ENCODE results near the gene DPH2.

DPH2 gene

GRCh38 chr1:43973981-43974442, 4.2 kb downstream of the DPH2 start:
- H3K36me3 ChIP-seq (ENCODE audit: control insufficient read depth, low read length) = peaks cover 71% of the 10 kb centered on the region

GRCh38 chr1:43974443-43975248, 4.8 kb downstream of the DPH2 start, which contains the start of gene ATP6V0B:
ATP6V0B (plus strand) TSS chr1:43974960; CDS start chr1:43975041, 81 bp downstream.
- H3K9me3 ChIP-seq (ENCODE audit: control insufficient read depth, insufficient read depth, low read length) = no peaks in the 10 kb centered on the region
- H3K79me2 ChIP-seq (ENCODE audit: control insufficient read depth, low read length) = peaks cover 62% of the 10 kb centered on the region
- peaks cover 71% of the 10 kb centered on the region for H3K36me3 ChIP-seq (ENCODE audit: control insufficient read depth, low read length)
- H4K20me1 ChIP-seq (ENCODE audit: control insufficient read depth, insufficient read depth, low read depth, low read length) = peaks cover 10% of the 10 kb centered on the region; the same call in 1 of the 2 replicates
- peak within 1 kb of the TSS; percentile 86 for H3K4me3 ChIP-seq (ENCODE audit: low read length)
- TF ChIP-seq, protein P1, sequence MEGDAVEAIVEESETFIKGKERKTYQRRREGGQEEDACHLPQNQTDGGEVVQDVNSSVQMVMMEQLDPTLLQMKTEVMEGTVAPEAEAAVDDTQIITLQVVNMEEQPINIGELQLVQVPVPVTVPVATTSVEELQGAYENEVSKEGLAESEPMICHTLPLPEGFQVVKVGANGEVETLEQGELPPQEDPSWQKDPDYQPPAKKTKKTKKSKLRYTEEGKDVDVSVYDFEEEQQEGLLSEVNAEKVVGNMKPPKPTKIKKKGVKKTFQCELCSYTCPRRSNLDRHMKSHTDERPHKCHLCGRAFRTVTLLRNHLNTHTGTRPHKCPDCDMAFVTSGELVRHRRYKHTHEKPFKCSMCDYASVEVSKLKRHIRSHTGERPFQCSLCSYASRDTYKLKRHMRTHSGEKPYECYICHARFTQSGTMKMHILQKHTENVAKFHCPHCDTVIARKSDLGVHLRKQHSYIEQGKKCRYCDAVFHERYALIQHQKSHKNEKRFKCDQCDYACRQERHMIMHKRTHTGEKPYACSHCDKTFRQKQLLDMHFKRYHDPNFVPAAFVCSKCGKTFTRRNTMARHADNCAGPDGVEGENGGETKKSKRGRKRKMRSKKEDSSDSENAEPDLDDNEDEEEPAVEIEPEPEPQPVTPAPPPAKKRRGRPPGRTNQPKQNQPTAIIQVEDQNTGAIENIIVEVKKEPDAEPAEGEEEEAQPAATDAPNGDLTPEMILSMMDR (IDR thresholded peaks at IDR 0.05; ENCODE audit: low read depth, low read length, poor library complexity, severe bottlenecking) = peak; percentile 5
- no peak for TF ChIP-seq EZH2phosphoT487 (IDR thresholded peaks at IDR 0.05; ENCODE audit: borderline replicate concordance, low read length)
- no peaks in the 10 kb centered on the region for H3K27me3 ChIP-seq (ENCODE audit: control insufficient read depth, low read length)
- no peaks in the 10 kb centered on the region for H3K9me2 ChIP-seq (replicated peaks; ENCODE audit: control insufficient read depth, low read length)
- peak within 1 kb of the TSS; percentile 78 for H3K4me2 ChIP-seq (ENCODE audit: low read length)
- peak within 1 kb of the TSS; percentile 65 for H3K27ac ChIP-seq (ENCODE audit: low read depth, low read length)
- H3F3A ChIP-seq (ENCODE audit: control insufficient read depth, insufficient read depth) = peaks cover 20% of the 10 kb centered on the region
- H3K4me1 ChIP-seq (ENCODE audit: control insufficient read depth, low read length) = peaks cover 53% of the 10 kb centered on the region

More at GRCh38 chr1:43973981-43974442, 4.2 kb downstream of the DPH2 start:
- Histone ChIP-seq H3K4me3 (ENCODE audit: low read length) (peak overlapping the region; percentile 86), H4K20me1 (ENCODE audit: control insufficient read depth, insufficient read depth, low read depth, low read length) (peaks cover 10% of the 10 kb centered on the region; the same call in 1 of the 2 replicates), H3K4me2 (ENCODE audit: low read length) (peak overlapping the region; percentile 78), H3F3A (ENCODE audit: control insufficient read depth, insufficient read depth) (peaks cover 20% of the 10 kb centered on the region), H3K27me3 (ENCODE audit: control insufficient read depth, low read length) (no peaks in the 10 kb centered on the region), H3K9me2 (replicated peaks; ENCODE audit: control insufficient read depth, low read length) (no peaks in the 10 kb centered on the region), H3K27ac (ENCODE audit: low read depth, low read length) (peak overlapping the region; percentile 65), H3K79me2 (ENCODE audit: control insufficient read depth, low read length) (peaks cover 58% of the 10 kb centered on the region), H3K9me3 (ENCODE audit: control insufficient read depth, insufficient read depth, low read length) (no peaks in the 10 kb centered on the region), H3K4me1 (ENCODE audit: control insufficient read depth, low read length) (peaks cover 57% of the 10 kb centered on the region)
- no peak for TF ChIP-seq EZH2phosphoT487 (IDR thresholded peaks at IDR 0.05; ENCODE audit: borderline replicate concordance, low read length)
- TF ChIP-seq, protein P1 (IDR thresholded peaks at IDR 0.05; ENCODE audit: low read depth, low read length, poor library complexity, severe bottlenecking) = no peak

DNA sequence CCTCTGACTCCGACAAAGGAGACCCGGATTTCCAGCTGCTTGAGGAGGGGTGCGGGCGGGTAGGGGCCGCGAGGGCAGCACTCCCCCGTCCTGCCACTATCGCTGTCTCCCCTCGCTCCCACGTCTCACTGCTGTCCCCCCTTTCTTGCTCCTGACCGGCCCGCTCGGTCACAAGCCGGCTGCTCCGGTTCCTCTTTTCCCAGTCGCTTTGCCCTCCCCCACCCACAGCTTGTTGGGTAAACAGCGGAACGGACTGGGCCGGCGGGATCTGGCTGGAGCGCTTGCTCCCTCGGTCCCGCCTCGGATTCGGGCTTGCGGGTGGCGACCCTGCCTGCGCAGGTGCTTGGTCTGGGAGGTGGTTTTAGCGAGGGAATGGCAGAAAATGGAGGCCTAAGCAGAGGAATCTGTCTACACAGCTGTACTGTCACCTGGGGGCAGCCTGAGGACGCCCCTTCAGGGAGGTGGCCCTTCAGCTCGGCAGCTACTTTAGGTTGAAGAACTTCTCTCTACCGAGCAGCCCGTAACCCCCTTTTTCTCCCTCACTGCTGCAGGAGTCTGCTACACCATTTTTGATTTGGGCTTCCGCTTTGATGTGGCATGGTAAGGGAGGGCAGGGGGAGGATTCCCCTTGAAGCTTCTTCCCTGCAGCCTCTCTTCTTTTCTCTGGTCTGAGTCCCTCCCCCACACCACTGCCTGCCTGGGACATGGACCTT, 5.6 kb downstream of the DPH2 start:
- Histone ChIP-seq H3K4me2 (ENCODE audit: low read length) (peak overlapping the region; percentile 78), H3K4me1 (ENCODE audit: control insufficient read depth, low read length) (peaks cover 61% of the 10 kb centered on the region), H3K9me2 (replicated peaks; ENCODE audit: control insufficient read depth, low read length) (no peaks in the 10 kb centered on the region), H3K36me3 (ENCODE audit: control insufficient read depth, low read length) (peaks cover 73% of the 10 kb centered on the region), H3K27ac (ENCODE audit: low read depth, low read length) (peak overlapping the region; percentile 65), H3F3A (ENCODE audit: control insufficient read depth, insufficient read depth) (peaks cover 20% of the 10 kb centered on the region), H3K9me3 (ENCODE audit: control insufficient read depth, insufficient read depth, low read length) (no peaks in the 10 kb centered on the region), H4K20me1 (ENCODE audit: control insufficient read depth, insufficient read depth, low read depth, low read length) (peaks cover 10% of the 10 kb centered on the region; the same call in 1 of the 2 replicates), H3K79me2 (ENCODE audit: control insufficient read depth, low read length) (peaks cover 63% of the 10 kb centered on the region), H3K27me3 (ENCODE audit: control insufficient read depth, low read length) (no peaks in the 10 kb centered on the region), H3K4me3 (ENCODE audit: low read length) (peak overlapping the region; percentile 86)
- no peak for TF ChIP-seq EZH2phosphoT487 (IDR thresholded peaks at IDR 0.05; ENCODE audit: borderline replicate concordance, low read length)
- TF ChIP-seq, protein P1 (IDR thresholded peaks at IDR 0.05; ENCODE audit: low read depth, low read length, poor library complexity, severe bottlenecking) = no peak
